HepG2 (cell line): ENCODE data around the gene COX4I1. TPM values are rescaled to one million over a fixed set of nuclear protein-coding genes. Genes with fewer than 3 reads are reported as not detected.

Experiments used
- BCL6 ChIP-seq: IDR thresholded peaks from 2 replicates; pipeline ENCODE4 v1.6.1; 2016; ENCODE audit warnings: missing genetic modification reagents, missing compliant biosample characterization
- CBFB ChIP-seq: sonication (generic); formaldehyde crosslinking; IDR thresholded peaks from 2 replicates; pipeline ENCODE4 v1.4.0; 2020; ENCODE audit warnings: missing genetic modification reagents
- KDM6A ChIP-seq: IDR thresholded peaks from 2 replicates; pipeline ENCODE4 v1.6.1; 2016; ENCODE audit warnings: low read depth
- KMT2B ChIP-seq: IDR thresholded peaks from 2 replicates; pipeline ENCODE4 v1.6.1; 2016; ENCODE audit warnings: missing genetic modification reagents, missing compliant biosample characterization
- NR2F1 ChIP-seq, 2 experiments: fragments of 450-650 bp in 1 of 2; formaldehyde crosslinking in 1 of 2; IDR thresholded peaks; 2 replicates each; pipeline versions ENCODE4 v1.5.0 to v1.6.1; 2016 to 2020; ENCODE audit warnings: mild to moderate bottlenecking in 1 of 2, missing compliant biosample characterization in 1 of 2, missing genetic modification reagents in 1 of 2, moderate library complexity in 1 of 2
- RBM39 ChIP-seq: fragments of 200-400 bp; formaldehyde crosslinking; IDR thresholded peaks from one replicate; pipeline ENCODE4 v1.6.1; 2018; ENCODE audit warnings: antibody characterized with exemption, mild to moderate bottlenecking, low read depth, low read length; ENCODE audit not compliant: poor library complexity, severe bottlenecking
- RCOR2 ChIP-seq: IDR thresholded peaks from 2 replicates; pipeline ENCODE4 v1.6.1; 2016; ENCODE audit warnings: missing biosample characterization, missing genetic modification reagents
- SP4 ChIP-seq: sonication (generic); formaldehyde crosslinking; IDR thresholded peaks from 2 replicates; pipeline ENCODE4 v1.8.1; 2023; ENCODE audit warnings: mild to moderate bottlenecking, missing genetic modification reagents
- TEAD3 ChIP-seq: optimal IDR thresholded peaks from 2 replicates; pipeline ENCODE3; 2016; ENCODE audit warnings: borderline replicate concordance
- ZC3H13 ChIP-seq: sonication (generic); formaldehyde crosslinking; IDR thresholded peaks from 2 replicates; pipeline ENCODE4 v1.8.1; 2023; ENCODE audit warnings: mild to moderate bottlenecking, missing genetic modification reagents, moderate library complexity
- ZFP1 ChIP-seq: IDR thresholded peaks from 2 replicates; pipeline ENCODE4 v1.6.1; 2016
- ZNF160 ChIP-seq: sonication (generic); formaldehyde crosslinking; IDR thresholded peaks from 2 replicates; pipeline ENCODE4 v1.8.0; 2022; ENCODE audit warnings: mild to moderate bottlenecking, inconsistent platforms, missing genetic modification reagents
- ZNF737 ChIP-seq: sonication (generic); formaldehyde crosslinking; IDR thresholded peaks from 2 replicates; pipeline ENCODE4 v1.5.0; 2020; ENCODE audit warnings: missing genetic modification reagents, mild to moderate bottlenecking, borderline replicate concordance
- polyA plus RNA-seq, 8 experiments: library from polyadenylated mRNA; depleted of rRNA in 3 of 8; stranded (reverse) in 7 of 8; unstranded in 1 of 8; fragments of >200 nt; fragmentation: Illumina TruSeq in 4 of 8; extraction: Trizol in 4 of 8; gene quantifications; 2 replicates each; pipeline versions ENCODE4 v1.2.1 to v1.2.3, GENCODE V29; 2011 to 2016; ENCODE audit warnings: low read depth in 4 of 8, missing spikeins in 1 of 8, mixed read lengths in 1 of 8; ENCODE audit not compliant: insufficient read depth in 1 of 8
- total RNA-seq, 5 experiments: library from RNA; depleted of rRNA; stranded (reverse); fragments of >200 nt; fragmentation: Illumina TruSeq; extraction: Trizol; gene quantifications; 2 replicates each; pipeline ENCODE4 v1.2.3, GENCODE V29; 2016; ENCODE audit warnings: low read depth in 1 of 5
- TF ChIP-seq, protein P1 (sequence below): sonication (generic); formaldehyde crosslinking; conservative IDR thresholded peaks from 2 replicates; pipeline ENCODE4 v1.4.0; 2020; ENCODE audit warnings: missing genetic modification reagents
- TF ChIP-seq, protein P2 (sequence below): sonication (generic); formaldehyde crosslinking; IDR thresholded peaks from 2 replicates; pipeline ENCODE4 v1.4.0; 2020; ENCODE audit warnings: mild to moderate bottlenecking, missing genetic modification reagents
- TF ChIP-seq, protein P3 (sequence below): sonication (generic); formaldehyde crosslinking; IDR thresholded peaks from 2 replicates; pipeline ENCODE4 v1.4.0; 2020; ENCODE audit warnings: missing genetic modification reagents, borderline replicate concordance
- TF ChIP-seq, protein P4 (sequence below): sonication (generic); formaldehyde crosslinking; IDR thresholded peaks from 2 replicates; pipeline ENCODE4 v1.9.0; 2021; ENCODE audit warnings: missing genetic modification reagents, borderline replicate concordance
- TF ChIP-seq, protein P5 (sequence below): sonication (generic); formaldehyde crosslinking; IDR thresholded peaks from 2 replicates; pipeline ENCODE4 v1.9.0; 2022; ENCODE audit warnings: missing genetic modification reagents, mild to moderate bottlenecking, borderline replicate concordance

Gene COX4I1
- total and polyA plus RNA-seq, 2 of the 13 experiments (the other 11 are each of a cell fraction or from before 2014, with no cell fraction given) = 658 to 902 TPM

DNA sequence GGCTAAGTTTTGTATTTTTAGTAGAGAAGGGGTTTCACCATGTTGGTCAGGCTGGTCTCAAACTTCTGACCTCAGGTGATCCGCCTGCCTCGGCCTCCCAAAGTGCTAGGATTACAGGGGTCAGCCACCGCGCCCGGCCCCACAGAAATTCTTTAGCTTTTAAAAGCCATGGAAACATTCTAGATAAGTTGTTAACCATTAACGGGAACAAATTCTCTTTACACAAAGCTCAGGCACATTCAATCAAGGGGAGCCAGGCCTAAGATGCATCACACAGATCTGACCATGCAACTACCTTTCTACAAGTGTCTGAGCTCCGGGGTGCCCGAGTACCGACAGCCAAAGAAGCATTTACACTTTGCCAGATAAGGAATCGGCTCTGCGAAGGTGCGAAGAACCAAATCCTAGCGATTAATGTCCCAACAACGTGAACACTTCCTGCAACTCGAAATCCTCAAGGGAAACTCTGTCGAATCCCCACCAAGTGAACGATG, 1.2 kb upstream of the COX4I1 start (continued):
- TF ChIP-seq, protein P1, sequence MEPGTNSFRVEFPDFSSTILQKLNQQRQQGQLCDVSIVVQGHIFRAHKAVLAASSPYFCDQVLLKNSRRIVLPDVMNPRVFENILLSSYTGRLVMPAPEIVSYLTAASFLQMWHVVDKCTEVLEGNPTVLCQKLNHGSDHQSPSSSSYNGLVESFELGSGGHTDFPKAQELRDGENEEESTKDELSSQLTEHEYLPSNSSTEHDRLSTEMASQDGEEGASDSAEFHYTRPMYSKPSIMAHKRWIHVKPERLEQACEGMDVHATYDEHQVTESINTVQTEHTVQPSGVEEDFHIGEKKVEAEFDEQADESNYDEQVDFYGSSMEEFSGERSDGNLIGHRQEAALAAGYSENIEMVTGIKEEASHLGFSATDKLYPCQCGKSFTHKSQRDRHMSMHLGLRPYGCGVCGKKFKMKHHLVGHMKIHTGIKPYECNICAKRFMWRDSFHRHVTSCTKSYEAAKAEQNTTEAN (CRISPR knock-in tag) = no peak
- no peak for TF ChIP-seq SP4 (CRISPR knock-in tag)
- TF ChIP-seq RCOR2 (CRISPR knock-in tag) = peak; percentile 47; the same call in 1 of the 2 replicates
- TF ChIP-seq, protein P2, sequence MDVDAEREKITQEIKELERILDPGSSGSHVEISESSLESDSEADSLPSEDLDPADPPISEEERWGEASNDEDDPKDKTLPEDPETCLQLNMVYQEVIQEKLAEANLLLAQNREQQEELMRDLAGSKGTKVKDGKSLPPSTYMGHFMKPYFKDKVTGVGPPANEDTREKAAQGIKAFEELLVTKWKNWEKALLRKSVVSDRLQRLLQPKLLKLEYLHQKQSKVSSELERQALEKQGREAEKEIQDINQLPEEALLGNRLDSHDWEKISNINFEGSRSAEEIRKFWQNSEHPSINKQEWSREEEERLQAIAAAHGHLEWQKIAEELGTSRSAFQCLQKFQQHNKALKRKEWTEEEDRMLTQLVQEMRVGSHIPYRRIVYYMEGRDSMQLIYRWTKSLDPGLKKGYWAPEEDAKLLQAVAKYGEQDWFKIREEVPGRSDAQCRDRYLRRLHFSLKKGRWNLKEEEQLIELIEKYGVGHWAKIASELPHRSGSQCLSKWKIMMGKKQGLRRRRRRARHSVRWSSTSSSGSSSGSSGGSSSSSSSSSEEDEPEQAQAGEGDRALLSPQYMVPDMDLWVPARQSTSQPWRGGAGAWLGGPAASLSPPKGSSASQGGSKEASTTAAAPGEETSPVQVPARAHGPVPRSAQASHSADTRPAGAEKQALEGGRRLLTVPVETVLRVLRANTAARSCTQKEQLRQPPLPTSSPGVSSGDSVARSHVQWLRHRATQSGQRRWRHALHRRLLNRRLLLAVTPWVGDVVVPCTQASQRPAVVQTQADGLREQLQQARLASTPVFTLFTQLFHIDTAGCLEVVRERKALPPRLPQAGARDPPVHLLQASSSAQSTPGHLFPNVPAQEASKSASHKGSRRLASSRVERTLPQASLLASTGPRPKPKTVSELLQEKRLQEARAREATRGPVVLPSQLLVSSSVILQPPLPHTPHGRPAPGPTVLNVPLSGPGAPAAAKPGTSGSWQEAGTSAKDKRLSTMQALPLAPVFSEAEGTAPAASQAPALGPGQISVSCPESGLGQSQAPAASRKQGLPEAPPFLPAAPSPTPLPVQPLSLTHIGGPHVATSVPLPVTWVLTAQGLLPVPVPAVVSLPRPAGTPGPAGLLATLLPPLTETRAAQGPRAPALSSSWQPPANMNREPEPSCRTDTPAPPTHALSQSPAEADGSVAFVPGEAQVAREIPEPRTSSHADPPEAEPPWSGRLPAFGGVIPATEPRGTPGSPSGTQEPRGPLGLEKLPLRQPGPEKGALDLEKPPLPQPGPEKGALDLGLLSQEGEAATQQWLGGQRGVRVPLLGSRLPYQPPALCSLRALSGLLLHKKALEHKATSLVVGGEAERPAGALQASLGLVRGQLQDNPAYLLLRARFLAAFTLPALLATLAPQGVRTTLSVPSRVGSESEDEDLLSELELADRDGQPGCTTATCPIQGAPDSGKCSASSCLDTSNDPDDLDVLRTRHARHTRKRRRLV = no peak; the same call in 1 of the 2 replicates
- TF ChIP-seq ZNF737 (CRISPR knock-in tag) = no peak
- 0 out of 2 replicates have a peak, but pooled peaks have one; percentile 5 for TF ChIP-seq KDM6A (CRISPR knock-in tag)
- TF ChIP-seq RBM39 = no peak
- TF ChIP-seq, protein P3, sequence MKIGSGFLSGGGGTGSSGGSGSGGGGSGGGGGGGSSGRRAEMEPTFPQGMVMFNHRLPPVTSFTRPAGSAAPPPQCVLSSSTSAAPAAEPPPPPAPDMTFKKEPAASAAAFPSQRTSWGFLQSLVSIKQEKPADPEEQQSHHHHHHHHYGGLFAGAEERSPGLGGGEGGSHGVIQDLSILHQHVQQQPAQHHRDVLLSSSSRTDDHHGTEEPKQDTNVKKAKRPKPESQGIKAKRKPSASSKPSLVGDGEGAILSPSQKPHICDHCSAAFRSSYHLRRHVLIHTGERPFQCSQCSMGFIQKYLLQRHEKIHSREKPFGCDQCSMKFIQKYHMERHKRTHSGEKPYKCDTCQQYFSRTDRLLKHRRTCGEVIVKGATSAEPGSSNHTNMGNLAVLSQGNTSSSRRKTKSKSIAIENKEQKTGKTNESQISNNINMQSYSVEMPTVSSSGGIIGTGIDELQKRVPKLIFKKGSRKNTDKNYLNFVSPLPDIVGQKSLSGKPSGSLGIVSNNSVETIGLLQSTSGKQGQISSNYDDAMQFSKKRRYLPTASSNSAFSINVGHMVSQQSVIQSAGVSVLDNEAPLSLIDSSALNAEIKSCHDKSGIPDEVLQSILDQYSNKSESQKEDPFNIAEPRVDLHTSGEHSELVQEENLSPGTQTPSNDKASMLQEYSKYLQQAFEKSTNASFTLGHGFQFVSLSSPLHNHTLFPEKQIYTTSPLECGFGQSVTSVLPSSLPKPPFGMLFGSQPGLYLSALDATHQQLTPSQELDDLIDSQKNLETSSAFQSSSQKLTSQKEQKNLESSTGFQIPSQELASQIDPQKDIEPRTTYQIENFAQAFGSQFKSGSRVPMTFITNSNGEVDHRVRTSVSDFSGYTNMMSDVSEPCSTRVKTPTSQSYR (CRISPR knock-in tag) = no peak
- no peak for TF ChIP-seq ZNF160
- no peak for TF ChIP-seq ZC3H13
- TF ChIP-seq, protein P4, sequence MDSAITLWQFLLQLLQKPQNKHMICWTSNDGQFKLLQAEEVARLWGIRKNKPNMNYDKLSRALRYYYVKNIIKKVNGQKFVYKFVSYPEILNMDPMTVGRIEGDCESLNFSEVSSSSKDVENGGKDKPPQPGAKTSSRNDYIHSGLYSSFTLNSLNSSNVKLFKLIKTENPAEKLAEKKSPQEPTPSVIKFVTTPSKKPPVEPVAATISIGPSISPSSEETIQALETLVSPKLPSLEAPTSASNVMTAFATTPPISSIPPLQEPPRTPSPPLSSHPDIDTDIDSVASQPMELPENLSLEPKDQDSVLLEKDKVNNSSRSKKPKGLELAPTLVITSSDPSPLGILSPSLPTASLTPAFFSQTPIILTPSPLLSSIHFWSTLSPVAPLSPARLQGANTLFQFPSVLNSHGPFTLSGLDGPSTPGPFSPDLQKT (CRISPR knock-in tag) = no peak
- no peak for TF ChIP-seq NR2F1 (CRISPR knock-in tag; IDR thresholded peaks at IDR 0.05)
- TF ChIP-seq KMT2B = no peak
- TF ChIP-seq CBFB (CRISPR knock-in tag) = no peak
- no peak for TF ChIP-seq BCL6 (CRISPR knock-in tag)
- no peak for TF ChIP-seq TEAD3
- TF ChIP-seq, protein P5, sequence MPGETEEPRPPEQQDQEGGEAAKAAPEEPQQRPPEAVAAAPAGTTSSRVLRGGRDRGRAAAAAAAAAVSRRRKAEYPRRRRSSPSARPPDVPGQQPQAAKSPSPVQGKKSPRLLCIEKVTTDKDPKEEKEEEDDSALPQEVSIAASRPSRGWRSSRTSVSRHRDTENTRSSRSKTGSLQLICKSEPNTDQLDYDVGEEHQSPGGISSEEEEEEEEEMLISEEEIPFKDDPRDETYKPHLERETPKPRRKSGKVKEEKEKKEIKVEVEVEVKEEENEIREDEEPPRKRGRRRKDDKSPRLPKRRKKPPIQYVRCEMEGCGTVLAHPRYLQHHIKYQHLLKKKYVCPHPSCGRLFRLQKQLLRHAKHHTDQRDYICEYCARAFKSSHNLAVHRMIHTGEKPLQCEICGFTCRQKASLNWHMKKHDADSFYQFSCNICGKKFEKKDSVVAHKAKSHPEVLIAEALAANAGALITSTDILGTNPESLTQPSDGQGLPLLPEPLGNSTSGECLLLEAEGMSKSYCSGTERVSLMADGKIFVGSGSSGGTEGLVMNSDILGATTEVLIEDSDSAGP = no peak
- no peak for TF ChIP-seq ZFP1 (CRISPR knock-in tag)
